Stimulated activated CD4-positive, alpha-beta T cell treated with anti-CD3 and anti-CD28 coated beads, Interleukin-12 subunit alpha, Interleukin-12 subunit beta, amount 100 ng/mL, for 48 hours (primary cell): ENCODE data around the gene DMRTB1.

Experiments used
- DNase-seq, 3 donors: peaks; one replicate each; pipeline ENCODE4 v3.0.0-alpha.2; 2020; ENCODE audit warnings: low read depth in 2 of 3, low spot score in 1 of 3

DMRTB1 gene

GRCh38 chr1:53507116-53507820, 48.1 kb downstream of the DMRTB1 start:
- DNase-seq: no peak

- no peak for DNase-seq
Measured at GRCh38 chr1:53508056-53508990, 49.1 kb downstream of the DMRTB1 start.

GRCh38 chr1:53508991-53509666, 49.9 kb downstream of the DMRTB1 start:
- DNase-seq: no peak

GRCh38 chr1:53509775-53510174, 50.6 kb downstream of the DMRTB1 start:
- DNase-seq: no peak

GRCh38 chr1:53510215-53510614, 51.0 kb downstream of the DMRTB1 start:
- no peak for DNase-seq

GRCh38 chr1:53511323-53511932, 52.2 kb downstream of the DMRTB1 start:
- DNase-seq: no peak

GRCh38 chr1:53511933-53512806, 53.0 kb downstream of the DMRTB1 start:
- no peak for DNase-seq

GRCh38 chr1:53512807-53513755, 53.9 kb downstream of the DMRTB1 start:
- DNase-seq: no peak

GRCh38 chr1:53513846-53514245, 54.6 kb downstream of the DMRTB1 start:
- DNase-seq: no peak

- no peak for DNase-seq
Measured at GRCh38 chr1:53514436-53514835, 55.2 kb downstream of the DMRTB1 start.

- DNase-seq: no peak
Measured at GRCh38 chr1:53516181-53516580, 57.0 kb downstream of the DMRTB1 start.
